Measurements from ENCODE around the gene AMOTL1. TPM values are rescaled to one million over a fixed set of nuclear protein-coding genes. Genes with fewer than 3 reads are reported as not detected.
"Not testable (repeated sequence)": the region's sequence is repeated elsewhere in the genome, so short reads cannot be mapped to it uniquely, and the experiment has no call there.

AMOTL1 gene
- total RNA-seq, 2 donors from 2014 or later = 0.06 to 0.34 TPM

DNA sequence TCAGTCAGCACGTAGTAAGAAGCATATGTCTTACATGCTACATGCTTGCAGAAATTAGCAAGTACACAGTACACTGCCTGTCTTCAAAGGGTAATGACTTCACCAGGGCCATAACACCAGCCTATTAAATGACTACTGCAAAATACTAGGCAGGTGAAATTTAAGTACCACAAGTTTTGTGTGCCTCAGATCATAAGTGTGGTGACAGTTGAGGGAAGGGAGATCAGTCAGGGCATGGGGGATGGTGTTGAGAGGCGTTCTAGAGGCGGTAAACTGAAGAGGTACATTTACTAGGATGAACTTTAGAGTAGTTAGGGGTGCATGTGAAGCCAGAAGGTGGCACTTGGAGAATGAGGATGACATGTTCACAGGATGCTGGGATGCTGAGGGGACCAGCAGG lies 22.0 kb downstream of the AMOTL1 start:
- no peaks in the 10 kb centered on the region for H3K4me1 Mint-ChIP-seq
- no peaks in the 10 kb centered on the region for H3K36me3 Mint-ChIP-seq (ENCODE audit: low read depth)
- ATAC-seq (replicated peaks) = no peak
- H3K27ac Mint-ChIP-seq = no peak overlapping the region
- H3K9me3 Mint-ChIP-seq = no peaks in the 10 kb centered on the region
- H3K27me3 Mint-ChIP-seq = peaks cover 22% of the 10 kb centered on the region
- H3K4me3 Mint-ChIP-seq = no peak overlapping the region

- Mint-ChIP-seq H3K27me3 (peaks cover 19% of the 10 kb centered on the region), H3K9me3 (no peaks in the 10 kb centered on the region), H3K36me3 (ENCODE audit: low read depth) (no peaks in the 10 kb centered on the region), H3K4me1 (no peaks in the 10 kb centered on the region), H3K27ac (no peak overlapping the region), H3K4me3 (no peak overlapping the region)
- ATAC-seq (replicated peaks) = no peak
Measured at GRCh38 chr11:94790661-94791180, 22.6 kb downstream of the AMOTL1 start.

GRCh38 chr11:94791216-94791889 lies 23.2 kb downstream of the AMOTL1 start:
- no peak overlapping the region for H3K4me3 Mint-ChIP-seq
- H3K27ac Mint-ChIP-seq = no peak overlapping the region
- H3K27me3 Mint-ChIP-seq = peaks cover 19% of the 10 kb centered on the region
- no peaks in the 10 kb centered on the region for H3K36me3 Mint-ChIP-seq (ENCODE audit: low read depth)
- ATAC-seq (replicated peaks) = no peak
- H3K4me1 Mint-ChIP-seq = no peaks in the 10 kb centered on the region
- H3K9me3 Mint-ChIP-seq = no peaks in the 10 kb centered on the region

DNA sequence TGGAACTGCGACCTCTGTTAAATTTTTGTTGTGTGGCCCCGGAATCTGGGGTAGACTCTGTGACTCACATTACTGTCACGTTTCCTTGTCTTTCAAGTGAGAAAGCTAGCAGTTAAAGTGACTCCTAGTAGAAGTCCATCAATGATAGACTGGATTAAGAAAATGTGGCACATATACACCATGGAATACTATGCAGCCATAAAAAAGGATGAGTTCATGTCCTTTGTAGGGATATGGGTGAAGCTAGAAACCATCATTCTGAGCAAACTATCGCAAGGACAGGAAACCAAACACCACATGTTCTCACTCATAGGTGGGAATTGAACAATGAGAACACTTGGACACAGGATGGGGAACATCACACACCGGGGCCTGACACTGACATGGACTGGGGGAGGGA lies 23.8 kb downstream of the AMOTL1 start:
- not testable (repeated sequence) for H3K9me3 Mint-ChIP-seq; ATAC-seq (replicated peaks); H3K36me3 Mint-ChIP-seq (ENCODE audit: low read depth); H3K4me1 Mint-ChIP-seq; H3K27ac Mint-ChIP-seq; H3K4me3 Mint-ChIP-seq
- H3K27me3 Mint-ChIP-seq = peaks cover 19% of the 10 kb centered on the region

GRCh38 chr11:94792451-94792850 lies 24.3 kb downstream of the AMOTL1 start:
- H3K27ac Mint-ChIP-seq = no peak overlapping the region
- ATAC-seq (replicated peaks) = no peak
- peaks cover 16% of the 10 kb centered on the region for H3K27me3 Mint-ChIP-seq
- H3K4me3 Mint-ChIP-seq = no peak overlapping the region
- H3K9me3 Mint-ChIP-seq = no peaks in the 10 kb centered on the region
- H3K36me3 Mint-ChIP-seq (ENCODE audit: low read depth) = no peaks in the 10 kb centered on the region
- H3K4me1 Mint-ChIP-seq = no peaks in the 10 kb centered on the region

DNA sequence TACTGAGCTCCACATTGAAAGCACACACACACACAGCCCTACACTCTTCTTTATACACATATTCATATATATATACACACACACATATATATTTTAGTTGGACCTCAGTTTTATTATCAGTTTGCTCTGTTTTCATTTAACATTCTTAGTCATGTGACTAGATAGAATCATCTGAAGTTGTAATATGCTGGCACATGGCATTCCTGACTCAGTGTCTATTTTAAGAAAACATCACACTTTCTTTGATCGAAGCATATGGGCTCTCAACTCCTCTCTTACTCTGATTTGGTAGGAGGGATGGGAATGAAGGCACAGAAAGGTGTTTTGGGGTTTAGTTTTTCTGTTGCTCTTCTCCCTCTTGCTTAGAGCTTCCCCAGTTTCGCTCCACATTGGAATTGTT lies 24.8 kb downstream of the AMOTL1 start:
- Mint-ChIP-seq H3K27me3 (peaks cover 16% of the 10 kb centered on the region), H3K4me1 (no peaks in the 10 kb centered on the region), H3K4me3 (no peak overlapping the region), H3K36me3 (ENCODE audit: low read depth) (no peaks in the 10 kb centered on the region), H3K9me3 (no peaks in the 10 kb centered on the region), H3K27ac (no peak overlapping the region)
- ATAC-seq (replicated peaks) = no peak

DNA sequence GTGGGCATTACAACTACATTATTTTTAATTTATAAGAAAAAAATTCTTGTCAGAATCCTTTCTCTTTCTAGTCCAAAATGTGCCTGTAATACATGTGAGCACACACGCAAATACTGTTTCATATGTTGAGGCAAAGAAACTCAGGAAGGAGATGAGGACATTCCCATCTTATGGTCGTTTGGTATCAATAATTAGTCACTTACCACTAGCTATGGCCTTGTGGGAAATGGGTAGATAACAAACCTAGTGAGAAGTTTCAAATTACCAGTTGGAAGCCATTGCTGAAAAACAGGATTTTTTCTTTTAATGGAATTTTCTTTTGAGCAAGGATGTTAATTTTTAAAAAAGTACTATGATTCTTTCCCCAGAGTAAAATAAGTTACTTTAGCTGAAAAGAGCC lies 25.7 kb downstream of the AMOTL1 start:
- ATAC-seq (replicated peaks) = no peak
- no peak overlapping the region for H3K4me3 Mint-ChIP-seq
- H3K27ac Mint-ChIP-seq = no peak overlapping the region
- H3K9me3 Mint-ChIP-seq = no peaks in the 10 kb centered on the region
- H3K36me3 Mint-ChIP-seq (ENCODE audit: low read depth) = no peaks in the 10 kb centered on the region
- H3K4me1 Mint-ChIP-seq = no peaks in the 10 kb centered on the region
- H3K27me3 Mint-ChIP-seq = peaks cover 13% of the 10 kb centered on the region

GRCh38 chr11:94794287-94795168 lies 26.4 kb downstream of the AMOTL1 start:
- ATAC-seq (replicated peaks) = no peak
- Mint-ChIP-seq H3K4me3 (no peak overlapping the region), H3K4me1 (no peaks in the 10 kb centered on the region), H3K27me3 (peaks cover 13% of the 10 kb centered on the region), H3K9me3 (no peaks in the 10 kb centered on the region), H3K36me3 (ENCODE audit: low read depth) (no peaks in the 10 kb centered on the region), H3K27ac (no peak overlapping the region)

DNA sequence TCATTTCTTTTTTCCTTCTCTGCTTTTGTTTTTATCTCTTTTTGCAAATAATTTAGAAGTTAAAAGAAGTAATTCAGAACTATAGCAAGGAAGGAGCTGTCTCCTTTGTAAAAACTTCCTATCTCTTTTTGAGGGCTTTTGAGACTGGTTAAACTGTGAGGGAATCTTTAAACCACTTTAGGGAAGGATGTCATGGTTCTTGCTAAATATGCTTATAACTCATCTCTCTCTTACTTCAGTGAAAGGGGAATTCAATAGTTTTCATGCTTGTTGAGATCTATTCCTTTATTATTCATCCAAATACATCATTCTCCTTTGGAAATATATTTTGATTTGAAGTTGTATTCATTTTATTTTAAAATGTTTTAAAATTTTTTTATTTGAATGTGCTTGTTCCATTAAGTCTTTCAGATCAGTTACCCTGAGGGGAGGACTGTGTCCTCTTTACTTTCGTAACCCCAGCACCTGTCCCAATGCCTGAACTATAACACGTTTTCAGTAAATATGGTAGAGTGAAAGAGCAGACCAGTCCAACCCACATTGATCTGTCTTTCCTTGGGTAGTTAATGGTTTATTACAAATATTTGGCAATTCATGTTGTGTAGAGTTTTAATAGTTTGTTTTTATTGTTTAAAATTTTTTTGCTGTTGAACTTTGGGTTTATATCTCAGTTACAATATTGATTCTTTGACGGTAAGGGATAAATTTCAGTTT lies 27.5 kb downstream of the AMOTL1 start:
- H3K36me3 Mint-ChIP-seq (ENCODE audit: low read depth) = no peaks in the 10 kb centered on the region
- H3K9me3 Mint-ChIP-seq = no peaks in the 10 kb centered on the region
- H3K4me1 Mint-ChIP-seq = no peaks in the 10 kb centered on the region
- no peak for ATAC-seq (replicated peaks)
- H3K4me3 Mint-ChIP-seq = no peak overlapping the region
- no peak overlapping the region for H3K27ac Mint-ChIP-seq
- H3K27me3 Mint-ChIP-seq = peaks cover 5% of the 10 kb centered on the region

DNA sequence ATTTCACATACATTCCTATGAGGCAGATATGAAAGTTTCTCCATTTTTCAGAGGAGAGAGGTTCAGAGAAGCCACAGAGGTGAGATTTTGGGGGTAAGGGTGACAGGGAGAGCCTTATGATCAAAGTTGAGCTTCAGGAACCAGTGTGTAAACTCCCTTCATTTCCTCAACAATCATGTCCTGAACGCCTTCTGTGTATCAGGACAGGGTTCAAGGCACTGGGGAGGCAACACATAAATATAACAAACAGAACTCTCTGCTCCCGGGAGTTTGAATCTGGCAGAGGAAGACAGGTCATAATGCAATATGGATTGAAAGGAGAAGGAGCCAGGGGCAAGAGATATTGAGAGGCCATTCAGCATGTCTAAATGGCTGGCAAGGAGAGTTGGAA lies 28.0 kb downstream of the AMOTL1 start:
- Mint-ChIP-seq H3K36me3 (ENCODE audit: low read depth) (no peaks in the 10 kb centered on the region), H3K9me3 (no peaks in the 10 kb centered on the region), H3K4me1 (no peaks in the 10 kb centered on the region), H3K4me3 (no peak overlapping the region), H3K27me3 (peaks cover 8% of the 10 kb centered on the region), H3K27ac (no peak overlapping the region)
- ATAC-seq (replicated peaks) = no peak

GRCh38 chr11:94796863-94797262 lies 28.7 kb downstream of the AMOTL1 start:
- no peaks in the 10 kb centered on the region for H3K9me3 Mint-ChIP-seq
- no peaks in the 10 kb centered on the region for H3K36me3 Mint-ChIP-seq (ENCODE audit: low read depth)
- no peak overlapping the region for H3K4me3 Mint-ChIP-seq
- H3K4me1 Mint-ChIP-seq = no peaks in the 10 kb centered on the region
- no peak for ATAC-seq (replicated peaks)
- peaks cover 8% of the 10 kb centered on the region for H3K27me3 Mint-ChIP-seq
- H3K27ac Mint-ChIP-seq = no peak overlapping the region

DNA sequence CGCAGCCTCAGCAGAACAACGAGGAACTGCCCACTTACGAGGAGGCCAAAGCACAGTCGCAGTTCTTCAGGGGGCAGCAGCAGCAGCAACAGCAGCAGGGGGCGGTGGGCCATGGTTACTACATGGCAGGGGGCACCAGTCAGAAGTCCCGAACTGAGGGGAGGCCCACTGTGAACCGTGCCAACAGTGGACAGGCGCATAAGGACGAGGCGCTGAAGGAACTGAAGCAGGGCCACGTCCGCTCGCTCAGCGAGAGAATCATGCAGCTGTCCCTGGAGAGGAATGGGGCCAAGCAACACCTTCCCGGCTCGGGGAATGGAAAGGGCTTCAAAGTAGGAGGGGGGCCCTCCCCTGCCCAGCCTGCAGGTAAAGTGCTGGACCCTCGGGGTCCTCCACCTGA lies 31.6 kb downstream of the AMOTL1 start:
- H3K36me3 Mint-ChIP-seq (ENCODE audit: low read depth) = no peaks in the 10 kb centered on the region
- H3K9me3 Mint-ChIP-seq = no peaks in the 10 kb centered on the region
- no peak for ATAC-seq (replicated peaks)
- no peak overlapping the region for H3K4me3 Mint-ChIP-seq
- peaks cover 6% of the 10 kb centered on the region for H3K27me3 Mint-ChIP-seq
- no peak overlapping the region for H3K27ac Mint-ChIP-seq
- no peaks in the 10 kb centered on the region for H3K4me1 Mint-ChIP-seq

DNA sequence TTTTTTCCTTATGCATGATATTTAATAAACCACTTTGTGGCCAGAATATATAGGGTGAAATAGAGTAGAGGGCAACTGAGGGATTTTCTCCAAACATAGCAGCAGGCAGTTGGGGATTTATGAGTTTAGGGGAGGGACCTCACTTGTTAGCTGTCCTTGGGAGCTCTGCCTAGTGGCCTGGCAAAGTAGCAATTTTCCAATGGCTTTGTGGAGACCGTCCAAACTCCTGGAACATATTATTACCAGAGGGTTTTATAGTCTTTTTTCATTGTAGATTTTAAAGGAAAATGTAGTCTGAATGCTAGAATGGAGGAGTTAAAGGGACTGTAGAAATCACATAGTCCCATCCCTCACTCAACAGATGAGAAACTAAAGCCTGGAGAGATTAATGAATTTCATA lies 32.3 kb downstream of the AMOTL1 start:
- peaks cover 6% of the 10 kb centered on the region for H3K27me3 Mint-ChIP-seq
- no peak overlapping the region for H3K27ac Mint-ChIP-seq
- no peaks in the 10 kb centered on the region for H3K9me3 Mint-ChIP-seq
- H3K36me3 Mint-ChIP-seq (ENCODE audit: low read depth) = no peaks in the 10 kb centered on the region
- ATAC-seq (replicated peaks) = no peak
- no peaks in the 10 kb centered on the region for H3K4me1 Mint-ChIP-seq
- H3K4me3 Mint-ChIP-seq = no peak overlapping the region

DNA sequence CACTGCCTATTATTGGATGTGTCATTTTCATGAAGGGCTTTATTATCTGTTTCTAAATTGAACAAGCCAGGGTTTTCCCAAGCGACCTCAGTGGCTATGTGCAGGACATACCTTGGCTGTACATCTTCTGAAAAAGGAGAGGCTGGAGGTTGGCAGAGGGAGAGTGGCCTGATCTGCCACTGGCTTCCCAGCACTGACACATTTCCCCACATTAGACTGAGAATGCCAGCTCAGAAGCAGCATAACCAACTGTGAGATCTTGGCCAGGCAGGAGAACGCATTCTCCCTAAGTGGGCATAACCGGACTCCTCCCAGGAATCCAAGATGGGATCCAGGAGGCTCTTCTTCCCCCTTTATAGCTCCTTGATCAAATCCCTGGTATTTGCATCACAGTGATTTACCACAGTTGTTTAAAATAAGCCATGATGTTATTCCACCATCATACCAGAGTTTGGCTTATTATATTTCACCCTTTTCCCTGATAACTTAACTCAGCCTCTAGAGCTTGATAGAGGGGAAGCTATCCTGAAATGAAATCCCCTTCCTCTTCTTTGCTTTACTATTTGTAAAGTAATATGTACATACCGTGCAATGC lies 33.8 kb downstream of the AMOTL1 start:
- no peak overlapping the region for H3K4me3 Mint-ChIP-seq
- peaks cover 6% of the 10 kb centered on the region for H3K27me3 Mint-ChIP-seq
- H3K36me3 Mint-ChIP-seq (ENCODE audit: low read depth) = no peaks in the 10 kb centered on the region
- no peak for ATAC-seq (replicated peaks)
- no peaks in the 10 kb centered on the region for H3K9me3 Mint-ChIP-seq
- no peak overlapping the region for H3K27ac Mint-ChIP-seq
- H3K4me1 Mint-ChIP-seq = no peaks in the 10 kb centered on the region

All from activated T-helper 17 cell treated with anti-CD3 and anti-CD28 coated beads, Interleukin-2, amount 50 U/mL, for 72 hours (primary cell).